Ectodermal cell (in vitro differentiated cells): ENCODE data around the gene AGTPBP1.

Source experiments
- H3K27ac ChIP-seq: 2 replicates; pipeline ENCODE4 v1.7.0; 2013; ENCODE audit warnings: mild to moderate bottlenecking, low read depth, low read length; ENCODE audit not compliant: insufficient read depth, poor library complexity, severe bottlenecking
- H3K27me3 ChIP-seq: 2 replicates; pipeline ENCODE4 v1.7.0; 2013; ENCODE audit warnings: mild to moderate bottlenecking, low read length; ENCODE audit not compliant: insufficient read depth, control insufficient read depth, poor library complexity, severe bottlenecking
- H3K36me3 ChIP-seq: one replicate; pipeline ENCODE4 v1.7.0; 2013; ENCODE audit warnings: low read length; ENCODE audit not compliant: control insufficient read depth, insufficient read depth
- H3K4me1 ChIP-seq: one replicate; pipeline ENCODE4 v1.7.0; 2013; ENCODE audit warnings: low read length; ENCODE audit not compliant: control insufficient read depth, insufficient read depth
- H3K4me3 ChIP-seq: 2 replicates; pipeline ENCODE4 v1.7.0; 2013; ENCODE audit warnings: low read depth, low read length, control low read depth; ENCODE audit not compliant: insufficient read depth
- H3K9me3 ChIP-seq: 2 replicates; pipeline ENCODE4 v1.7.0; 2013; ENCODE audit warnings: mild to moderate bottlenecking, low read length, moderate library complexity; ENCODE audit not compliant: control insufficient read depth
- WGBS, 2 experiments: methylation state at CpG; one replicate each; pipeline ENCODE4 v1.1.7; 2013; ENCODE audit warnings: missing lambda C conversion rate in 2 of 2; 5-methylcytosine and 5-hydroxymethylcytosine counted together

The AGTPBP1 gene

GRCh38 chr9:85554349-85554748, 187.4 kb downstream of the AGTPBP1 start:
- 80 to 88% methylated on average over 1 of the region's 1 CpG for WGBS, 2 experiments
- H3K4me3 ChIP-seq: no peak overlapping the region

GRCh38 chr9:85553475-85553874, 188.3 kb downstream of the AGTPBP1 start:
- no peaks in the 10 kb centered on the region for H3K9me3 ChIP-seq
- 98% methylated on average over 5 of the region's 5 CpGs for WGBS, 2 experiments
- H3K27ac ChIP-seq: no peak overlapping the region
- no peaks in the 10 kb centered on the region for H3K36me3 ChIP-seq
- H3K4me1 ChIP-seq: no peaks in the 10 kb centered on the region
- H3K27me3 ChIP-seq: no peaks in the 10 kb centered on the region
- H3K4me3 ChIP-seq: no peak overlapping the region

More at GRCh38 chr9:85554349-85554748, 187.4 kb downstream of the AGTPBP1 start:
- Histone ChIP-seq H3K27ac (no peak overlapping the region), H3K36me3 (no peaks in the 10 kb centered on the region), H3K9me3 (no peaks in the 10 kb centered on the region), H3K4me1 (no peaks in the 10 kb centered on the region), H3K27me3 (no peaks in the 10 kb centered on the region)

GRCh38 chr9:85547599-85547998, 194.2 kb downstream of the AGTPBP1 start:
- Histone ChIP-seq H3K36me3 (no peaks in the 10 kb centered on the region), H3K4me3 (no peak overlapping the region), H3K27ac (no peak overlapping the region), H3K9me3 (no peaks in the 10 kb centered on the region), H3K4me1 (no peaks in the 10 kb centered on the region), H3K27me3 (no peaks in the 10 kb centered on the region)
- 92 to 96% methylated on average over 2 of the region's 2 CpGs for WGBS, 2 experiments

GRCh38 chr9:85543196-85543595, 198.6 kb downstream of the AGTPBP1 start:
- WGBS, 2 experiments: 74 to 75% methylated on average over 1 of the region's 1 CpG
- H3K27me3 ChIP-seq: no peaks in the 10 kb centered on the region
- H3K36me3 ChIP-seq: no peaks in the 10 kb centered on the region
- no peaks in the 10 kb centered on the region for H3K9me3 ChIP-seq
- no peak overlapping the region for H3K27ac ChIP-seq
- no peaks in the 10 kb centered on the region for H3K4me1 ChIP-seq
- H3K4me3 ChIP-seq: no peak overlapping the region

DNA sequence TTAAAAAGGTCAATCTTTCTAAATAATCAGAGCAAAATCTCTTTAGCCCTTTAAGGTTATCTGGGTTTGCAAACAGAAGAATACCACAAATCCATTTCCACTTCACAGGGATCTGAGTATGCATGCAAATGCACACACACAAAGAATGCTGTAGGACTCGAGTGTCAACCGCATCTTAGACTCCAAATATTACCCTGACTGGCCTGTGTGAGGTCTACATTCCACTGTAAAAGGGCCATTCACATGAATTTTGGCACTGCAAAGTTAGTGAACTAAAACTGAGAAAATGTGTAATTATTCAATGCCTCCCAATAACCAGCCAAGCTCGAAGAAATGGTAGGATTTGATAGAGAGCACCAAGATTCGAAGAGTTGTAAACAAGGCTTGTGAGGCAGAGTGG, 199.9 kb downstream of the AGTPBP1 start:
- Histone ChIP-seq H3K9me3 (no peaks in the 10 kb centered on the region), H3K4me1 (no peaks in the 10 kb centered on the region)

GRCh38 chr9:85536514-85536913, 205.2 kb downstream of the AGTPBP1 start:
- WGBS, 2 experiments: 94 to 95% methylated on average over 6 of the region's 6 CpGs
- no peaks in the 10 kb centered on the region for H3K27me3 ChIP-seq
- no peaks in the 10 kb centered on the region for H3K9me3 ChIP-seq
- no peak overlapping the region for H3K4me3 ChIP-seq
- no peaks in the 10 kb centered on the region for H3K4me1 ChIP-seq
- H3K36me3 ChIP-seq: no peaks in the 10 kb centered on the region
- H3K27ac ChIP-seq: no peak overlapping the region

More for the DNA sequence above, 199.9 kb downstream of the AGTPBP1 start:
- 86 to 87% methylated on average over 4 of the region's 4 CpGs for WGBS, 2 experiments
- Histone ChIP-seq H3K27ac (no peak overlapping the region), H3K4me3 (no peak overlapping the region), H3K27me3 (no peaks in the 10 kb centered on the region), H3K36me3 (no peaks in the 10 kb centered on the region)

DNA sequence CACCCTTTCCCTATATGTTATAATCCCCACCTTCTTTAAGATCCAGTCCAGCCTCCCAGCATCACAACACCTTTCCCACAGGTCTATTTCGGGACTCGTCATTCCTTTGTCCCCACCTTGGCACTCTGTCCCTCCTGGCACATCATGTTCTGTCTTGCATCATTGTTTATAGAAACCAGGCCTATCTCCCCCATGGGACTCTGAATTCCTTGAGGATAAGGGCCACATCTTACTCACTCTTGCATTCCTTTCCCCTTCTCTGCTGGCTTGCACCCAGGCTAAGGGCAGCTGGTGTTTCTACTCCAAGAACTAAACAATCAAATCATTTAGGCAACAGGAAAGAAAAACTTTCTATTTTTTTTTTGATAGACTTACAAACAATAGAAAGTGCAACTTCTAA, 205.7 kb downstream of the AGTPBP1 start:
- WGBS, 2 experiments: 93 to 96% methylated on average over 2 of the region's 2 CpGs
- no peaks in the 10 kb centered on the region for H3K36me3 ChIP-seq
- no peak overlapping the region for H3K4me3 ChIP-seq
- H3K27ac ChIP-seq: no peak overlapping the region
- H3K4me1 ChIP-seq: no peaks in the 10 kb centered on the region
- H3K9me3 ChIP-seq: no peaks in the 10 kb centered on the region
- H3K27me3 ChIP-seq: no peaks in the 10 kb centered on the region

DNA sequence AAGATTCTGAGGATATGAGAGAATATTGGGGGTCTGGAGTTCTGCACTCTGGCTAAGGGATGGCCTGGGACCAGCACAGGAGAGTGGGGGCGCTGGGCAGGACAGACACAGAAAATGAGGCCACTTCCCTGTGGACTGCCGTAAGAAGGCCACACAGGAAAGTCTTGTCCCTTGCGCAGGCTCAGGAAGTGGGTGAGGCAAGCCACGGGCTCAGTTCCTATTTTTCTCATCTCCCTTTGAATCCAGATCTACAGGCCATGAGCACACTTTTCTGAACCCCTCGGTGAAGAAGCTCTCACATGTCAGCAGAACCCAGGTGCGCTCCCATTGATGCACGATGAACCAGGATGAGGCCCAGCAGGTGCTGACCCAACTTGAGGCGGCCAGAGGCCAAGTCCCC, 207.4 kb downstream of the AGTPBP1 start:
- no peaks in the 10 kb centered on the region for H3K4me1 ChIP-seq
- H3K27me3 ChIP-seq: no peaks in the 10 kb centered on the region
- 93 to 94% methylated on average over 8 of the region's 8 CpGs for WGBS, 2 experiments
- H3K27ac ChIP-seq: no peak overlapping the region
- no peak overlapping the region for H3K4me3 ChIP-seq
- H3K36me3 ChIP-seq: no peaks in the 10 kb centered on the region
- no peaks in the 10 kb centered on the region for H3K9me3 ChIP-seq

DNA sequence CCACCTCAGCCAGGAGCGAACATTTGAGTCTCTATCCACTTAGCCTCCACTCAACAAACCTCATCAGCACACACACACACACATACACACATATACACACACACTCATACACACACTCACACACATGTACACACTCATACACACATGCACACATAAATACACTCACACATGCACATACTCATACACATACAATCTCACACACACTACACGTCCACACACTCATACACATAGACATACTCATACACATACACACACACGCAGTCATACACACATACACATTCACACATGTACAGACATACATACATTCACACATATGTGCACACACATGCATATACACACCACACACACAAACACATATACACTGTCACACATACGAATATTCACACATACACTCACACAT, 208.2 kb downstream of the AGTPBP1 start:
- Histone ChIP-seq H3K4me3 (no peak overlapping the region), H3K27ac (no peak overlapping the region), H3K36me3 (no peaks in the 10 kb centered on the region), H3K4me1 (no peaks in the 10 kb centered on the region), H3K27me3 (no peaks in the 10 kb centered on the region), H3K9me3 (no peaks in the 10 kb centered on the region)
- WGBS, 2 experiments: 86 to 93% methylated on average over 4 of the region's 4 CpGs

- Histone ChIP-seq H3K4me1 (no peaks in the 10 kb centered on the region), H3K9me3 (no peaks in the 10 kb centered on the region), H3K27me3 (no peaks in the 10 kb centered on the region), H3K36me3 (no peaks in the 10 kb centered on the region), H3K4me3 (no peak overlapping the region), H3K27ac (no peak overlapping the region)
- 88 to 92% methylated on average over 5 of the region's 5 CpGs for WGBS, 2 experiments
Observed at GRCh38 chr9:85530721-85531120, 211.0 kb downstream of the AGTPBP1 start.

DNA sequence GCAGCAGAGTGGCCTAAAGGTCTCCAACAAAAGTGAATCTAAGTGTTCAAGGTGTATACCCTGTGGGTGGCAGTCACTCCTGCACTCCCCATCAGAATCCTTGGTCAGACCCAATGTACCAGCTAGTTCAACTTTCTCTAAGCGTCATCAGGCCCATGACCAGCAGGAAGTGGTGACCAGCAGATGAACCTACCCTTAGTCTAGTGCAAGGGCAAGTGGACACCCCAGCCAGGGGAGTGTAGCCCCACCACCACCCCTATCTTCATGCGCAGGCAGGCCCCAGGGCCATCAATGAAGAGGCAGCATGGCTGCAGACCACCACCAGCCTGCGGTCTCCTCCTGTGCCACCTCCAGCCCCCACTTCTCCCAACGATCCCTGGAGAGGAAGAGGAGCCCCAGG, 213.1 kb downstream of the AGTPBP1 start:
- WGBS, 2 experiments: 94 to 98% methylated on average over 4 of the region's 4 CpGs
- Histone ChIP-seq H3K9me3 (no peaks in the 10 kb centered on the region), H3K27ac (no peak overlapping the region), H3K36me3 (no peaks in the 10 kb centered on the region), H3K4me1 (no peaks in the 10 kb centered on the region), H3K4me3 (no peak overlapping the region), H3K27me3 (peaks cover 8% of the 10 kb centered on the region)
